Measurements from ENCODE around the gene MXD4.

GRCh38 chr4:2289955-2290333 is 28.0 kb upstream of the MXD4 start:
- no peak for TF ChIP-seq CTCF (conservative IDR thresholded peaks at IDR 0.05; ENCODE audit: low read depth, low read length)
- no peak for TF ChIP-seq EZH2 (IDR thresholded peaks at IDR 0.05; ENCODE audit: borderline replicate concordance, low read depth, low read length, poor library complexity, severe bottlenecking)
